GM10266 (cell line): Measurements from ENCODE around the gene MATN4.

Experiments used
- DNase-seq: peaks from one replicate; pipeline ENCODE4 v3.0.0; 2012; ENCODE audit errors: extremely low spot score
- TF ChIP-seq, protein P1 (sequence below): IDR thresholded peaks from 2 replicates; pipeline ENCODE4 v1.5.1; 2012; ENCODE audit warnings: mild to moderate bottlenecking, low read depth; ENCODE audit not compliant: control insufficient read depth, insufficient read depth; ENCODE audit errors: missing control alignments

The MATN4 gene

DNA sequence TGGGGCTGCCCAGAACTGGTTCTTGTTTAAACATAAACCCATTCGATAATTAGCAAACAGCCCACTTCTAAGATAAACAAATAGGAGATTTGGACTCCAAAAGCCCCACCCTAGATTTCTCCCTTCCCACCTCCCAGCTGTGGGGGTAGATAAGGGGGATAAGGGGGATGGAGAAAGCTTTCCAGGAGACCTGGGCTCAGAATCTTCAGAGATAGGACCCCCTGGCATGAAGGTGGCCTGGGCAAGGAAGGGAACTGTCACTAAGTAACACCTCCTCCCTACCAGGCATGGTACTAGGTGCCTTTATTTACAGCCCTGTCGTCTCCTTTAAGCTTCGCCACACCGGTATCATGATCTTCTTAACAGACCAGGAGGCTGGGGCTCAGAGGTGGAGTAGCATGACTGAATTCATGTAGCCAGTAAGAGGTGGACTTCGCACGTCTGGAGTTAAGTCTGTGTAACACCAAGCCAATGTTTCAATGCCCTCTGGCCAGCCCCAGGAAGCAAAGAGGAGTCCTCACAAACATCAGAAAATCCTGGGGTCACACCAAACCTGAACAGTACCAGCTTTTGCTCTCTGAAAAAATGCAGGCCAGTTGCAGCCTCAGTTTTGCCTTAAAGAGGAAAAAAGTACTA is 35.6 kb upstream of the MATN4 start:
- DNase-seq, result no peak
- TF ChIP-seq, protein P1, sequence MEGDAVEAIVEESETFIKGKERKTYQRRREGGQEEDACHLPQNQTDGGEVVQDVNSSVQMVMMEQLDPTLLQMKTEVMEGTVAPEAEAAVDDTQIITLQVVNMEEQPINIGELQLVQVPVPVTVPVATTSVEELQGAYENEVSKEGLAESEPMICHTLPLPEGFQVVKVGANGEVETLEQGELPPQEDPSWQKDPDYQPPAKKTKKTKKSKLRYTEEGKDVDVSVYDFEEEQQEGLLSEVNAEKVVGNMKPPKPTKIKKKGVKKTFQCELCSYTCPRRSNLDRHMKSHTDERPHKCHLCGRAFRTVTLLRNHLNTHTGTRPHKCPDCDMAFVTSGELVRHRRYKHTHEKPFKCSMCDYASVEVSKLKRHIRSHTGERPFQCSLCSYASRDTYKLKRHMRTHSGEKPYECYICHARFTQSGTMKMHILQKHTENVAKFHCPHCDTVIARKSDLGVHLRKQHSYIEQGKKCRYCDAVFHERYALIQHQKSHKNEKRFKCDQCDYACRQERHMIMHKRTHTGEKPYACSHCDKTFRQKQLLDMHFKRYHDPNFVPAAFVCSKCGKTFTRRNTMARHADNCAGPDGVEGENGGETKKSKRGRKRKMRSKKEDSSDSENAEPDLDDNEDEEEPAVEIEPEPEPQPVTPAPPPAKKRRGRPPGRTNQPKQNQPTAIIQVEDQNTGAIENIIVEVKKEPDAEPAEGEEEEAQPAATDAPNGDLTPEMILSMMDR, result no peak

DNA sequence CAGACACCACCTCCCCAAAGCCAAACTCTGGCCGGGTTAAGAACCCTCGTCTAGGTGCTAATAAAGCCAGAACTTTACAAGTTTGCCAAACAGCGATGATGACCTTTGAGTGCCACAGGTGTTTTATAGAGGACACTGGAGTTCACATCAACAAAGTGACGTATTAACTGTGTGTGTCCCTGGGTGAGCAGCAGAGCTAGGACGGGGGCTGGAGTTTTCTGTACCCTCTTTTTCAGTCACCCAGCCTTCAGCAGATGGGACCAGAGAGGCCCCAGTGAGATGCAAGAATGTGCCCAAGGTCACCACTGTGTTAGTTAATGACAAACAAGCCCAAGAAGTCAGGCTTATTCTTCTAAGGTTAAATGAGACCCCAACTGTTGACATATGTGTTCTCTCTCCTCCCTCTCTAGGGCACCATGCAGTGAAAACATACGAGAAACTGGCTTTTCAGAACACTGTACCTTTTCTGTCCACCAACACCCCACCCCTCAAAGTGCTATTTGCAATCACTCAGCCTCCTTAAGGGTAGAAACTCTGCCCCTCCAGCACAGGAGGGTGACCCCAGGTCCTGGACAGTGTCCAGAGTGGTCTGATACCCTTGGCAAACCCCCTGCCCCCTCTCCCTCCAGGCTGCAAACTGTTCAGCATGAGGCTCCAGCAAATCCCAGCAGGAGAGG is 34.9 kb upstream of the MATN4 start:
- no peak for DNase-seq
- TF ChIP-seq, protein P1, result no peak

DNA sequence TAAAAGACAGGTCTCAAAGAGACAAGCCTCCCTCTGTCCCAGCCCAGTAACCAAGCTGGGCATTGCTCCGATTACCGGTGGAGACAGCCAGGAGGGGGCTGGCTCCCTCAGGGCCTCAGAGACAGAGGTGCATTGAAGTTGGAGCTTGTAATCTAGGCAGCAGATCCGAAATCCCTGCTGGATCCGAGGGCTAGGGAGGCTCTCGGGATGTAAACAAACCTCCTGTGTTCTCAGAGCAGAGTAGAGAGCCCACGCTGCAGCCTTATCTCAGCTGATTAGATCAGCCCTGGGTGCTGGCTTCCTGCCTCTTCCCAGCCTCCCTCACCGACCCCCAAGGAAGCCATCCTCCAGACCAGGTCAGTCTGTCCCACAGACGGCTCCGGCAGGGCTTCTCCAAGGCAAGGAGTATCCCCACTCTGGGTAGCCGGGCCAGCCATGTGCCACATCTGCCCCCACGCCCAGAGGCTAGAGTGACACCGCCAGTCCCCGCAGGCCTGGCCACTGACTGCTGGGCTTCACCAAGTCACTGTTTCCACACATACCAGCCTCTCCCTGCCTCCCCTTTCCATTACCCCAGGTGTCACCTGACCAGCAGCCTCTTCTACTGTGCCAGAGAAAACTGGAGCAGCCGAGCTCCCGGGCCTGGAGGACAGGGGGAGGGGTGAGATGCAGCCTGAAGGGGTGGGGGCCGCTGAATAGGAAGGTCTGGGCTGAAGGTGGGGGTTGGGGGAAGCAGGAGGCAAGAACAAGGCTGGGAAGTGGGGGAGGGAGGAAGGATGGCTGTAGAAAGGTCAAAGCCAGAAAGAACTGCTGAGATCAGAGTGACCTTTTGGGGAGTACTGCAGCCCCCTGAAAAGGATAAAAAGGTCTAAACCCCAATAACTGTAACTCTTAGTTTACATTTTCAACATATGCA is 34.1 kb upstream of the MATN4 start:
- no peak for DNase-seq
- TF ChIP-seq, protein P1, result no peak

DNA sequence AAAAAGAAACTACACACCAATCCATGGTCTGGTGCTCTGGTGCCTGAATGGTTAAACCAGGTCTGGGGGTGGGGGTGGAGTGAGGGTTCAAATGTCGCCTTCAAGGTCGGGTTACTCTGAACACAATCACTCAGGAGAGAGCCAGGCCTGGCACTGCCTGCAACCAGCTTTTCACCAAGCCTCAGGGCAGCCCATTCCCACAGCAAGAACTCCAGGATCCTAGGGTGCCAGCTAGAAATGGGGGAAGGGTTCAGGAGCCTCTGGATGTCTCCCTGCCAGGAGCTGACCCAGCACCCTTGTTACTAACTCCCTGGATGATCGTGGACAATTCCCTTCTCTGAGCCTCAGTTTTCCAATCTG is 33.5 kb upstream of the MATN4 start:
- TF ChIP-seq, protein P1, result no peak
- no peak for DNase-seq

DNA sequence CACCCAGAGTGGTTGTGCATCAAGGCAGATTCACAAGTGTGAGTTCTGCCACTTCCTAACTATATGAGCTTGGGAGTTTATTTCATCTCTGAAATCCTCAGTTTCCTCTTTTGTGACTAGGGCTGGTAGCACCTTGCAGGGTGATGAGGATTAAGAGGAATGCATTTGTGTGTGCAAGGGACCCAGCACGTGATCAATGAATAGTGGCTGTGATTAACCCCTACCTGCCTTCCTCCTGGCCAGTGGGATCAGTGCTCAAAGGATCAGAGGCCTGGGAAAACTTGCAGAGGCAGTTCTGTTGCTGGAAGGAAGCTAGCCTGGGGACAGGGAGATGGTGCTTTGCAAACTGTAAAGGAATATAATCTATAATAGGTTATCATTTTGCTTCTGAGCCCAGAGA is 32.9 kb upstream of the MATN4 start:
- no peak for DNase-seq
- TF ChIP-seq, protein P1, result no peak

DNA sequence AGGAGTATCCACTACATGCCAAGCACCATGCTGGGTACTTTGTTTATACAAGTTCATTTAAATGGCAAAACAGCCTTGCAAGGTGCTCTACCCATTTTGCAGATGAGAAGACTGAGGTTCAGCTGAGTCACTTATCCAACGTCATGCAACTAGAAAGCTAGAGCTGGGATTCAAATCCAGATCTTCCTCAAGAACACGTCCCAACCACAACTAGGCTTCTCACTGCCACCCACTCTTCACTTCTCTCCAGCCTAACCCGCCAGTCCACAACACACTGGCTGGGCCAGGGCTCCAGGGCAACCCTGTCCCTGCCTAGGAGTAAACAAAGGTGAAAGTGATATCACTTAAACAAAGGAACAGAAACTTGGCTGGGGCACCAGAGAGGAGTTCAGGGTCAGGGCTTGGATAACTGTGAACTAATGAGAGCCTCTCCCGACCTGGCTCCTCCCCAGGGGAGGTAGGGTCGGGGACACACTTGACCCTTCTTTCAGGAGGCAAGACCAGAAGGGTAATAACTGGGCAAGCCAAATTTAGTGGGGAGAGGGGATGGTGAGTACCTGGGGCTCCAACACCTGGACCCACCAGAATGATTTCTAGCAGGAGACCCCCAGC is 32.2 kb upstream of the MATN4 start:
- TF ChIP-seq, protein P1, result no peak
- no peak for DNase-seq

DNA sequence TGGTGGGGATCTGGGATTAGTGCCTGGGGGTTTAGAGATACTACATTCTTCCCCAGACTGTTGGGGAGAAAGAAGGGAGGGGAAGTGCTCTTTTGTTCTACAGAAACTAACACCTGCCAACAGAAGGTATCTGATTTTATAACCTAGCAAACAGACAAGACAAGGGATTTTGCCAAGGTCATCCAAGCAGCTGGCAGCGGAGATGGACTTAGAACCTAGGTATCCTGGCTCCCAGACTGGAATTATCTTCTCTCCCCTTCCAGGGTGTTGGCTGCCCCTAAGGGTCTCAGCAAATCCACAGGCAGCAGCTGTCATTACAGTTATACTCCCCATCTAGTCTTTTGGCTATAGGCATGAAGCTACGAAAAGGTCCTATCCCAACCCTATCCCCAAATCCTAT is 31.7 kb upstream of the MATN4 start:
- no peak for DNase-seq
- TF ChIP-seq, protein P1, result no peak
